Chondrocyte (in vitro differentiated cells): ENCODE data around the gene SDF4. TPM values are rescaled to one million over a fixed set of nuclear protein-coding genes. Genes with fewer than 3 reads are reported as not detected.
A peak's percentile ranks its signal among the peaks of the same experiment; 100 is the strongest.

Experiments
- DNase-seq: peaks from one replicate; pipeline ENCODE4 v3.0.0; 2021; ENCODE audit warnings: mixed read lengths, low spot score
- H3K27ac Mint-ChIP-seq: one replicate; pipeline ENCODE4 v1.8.0; 2021; ENCODE audit warnings: mild to moderate bottlenecking, moderate library complexity, mixed read lengths; ENCODE audit not compliant: unreplicated experiment
- H3K27me3 Mint-ChIP-seq: 2 replicates; pipeline ENCODE4 v1.8.0; 2021; ENCODE audit warnings: low read depth, mixed read lengths
- H3K36me3 Mint-ChIP-seq: 2 replicates; pipeline ENCODE4 v1.8.0; 2021; ENCODE audit warnings: low read depth, mixed read lengths
- H3K4me1 Mint-ChIP-seq: 2 replicates; pipeline ENCODE4 v1.8.0; 2021; ENCODE audit warnings: low read depth, mild to moderate bottlenecking, mixed read lengths
- H3K4me3 Mint-ChIP-seq: one replicate; pipeline ENCODE4 v1.8.0; 2021; ENCODE audit warnings: mild to moderate bottlenecking, moderate library complexity, mixed read lengths; ENCODE audit not compliant: unreplicated experiment
- H3K9me3 Mint-ChIP-seq: 2 replicates; pipeline ENCODE4 v1.8.0; 2021; ENCODE audit warnings: low read depth, mixed read lengths
- total RNA-seq: library from RNA; stranded (reverse); gene quantifications from 3 replicates; pipeline ENCODE4 v1.2.1, GENCODE V29; 2021
- TF ChIP-seq, protein P1 (sequence below): fragments of 200-600 bp; sonication (generic); IDR thresholded peaks from 2 replicates; pipeline ENCODE4 v1.5.0; 2021; ENCODE audit warnings: antibody characterized with exemption, mild to moderate bottlenecking, moderate library complexity

The SDF4 gene
- total RNA-seq, 1 donor from 2014 or later, result 164 TPM

DNA sequence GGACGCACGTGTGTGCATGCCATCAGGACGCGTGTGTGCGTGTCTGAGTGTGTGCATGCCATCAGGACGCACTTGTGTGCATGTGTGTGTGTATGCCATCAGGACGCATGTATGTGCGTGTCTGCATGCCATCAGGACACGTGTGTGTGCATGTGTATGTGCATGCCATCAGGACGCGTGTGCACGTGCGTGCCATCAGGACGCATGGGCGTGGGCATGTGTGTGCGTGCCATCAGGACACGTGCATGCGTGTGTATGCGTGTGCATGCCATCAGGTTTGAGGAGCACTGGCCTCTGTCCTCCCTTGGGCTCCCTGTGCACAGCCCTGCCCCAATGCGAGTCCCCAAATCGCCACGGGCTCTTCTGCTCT, 27.3 kb upstream of the SDF4 start:
- Mint-ChIP-seq H3K4me1 (peaks cover 7% of the 10 kb centered on the region), H3K4me3 (no peak overlapping the region), H3K9me3 (no peaks in the 10 kb centered on the region), H3K27ac (no peak overlapping the region), H3K27me3 (no peaks in the 10 kb centered on the region), H3K36me3 (peaks cover 27% of the 10 kb centered on the region)
- DNase-seq, result no peak
- TF ChIP-seq, protein P1, sequence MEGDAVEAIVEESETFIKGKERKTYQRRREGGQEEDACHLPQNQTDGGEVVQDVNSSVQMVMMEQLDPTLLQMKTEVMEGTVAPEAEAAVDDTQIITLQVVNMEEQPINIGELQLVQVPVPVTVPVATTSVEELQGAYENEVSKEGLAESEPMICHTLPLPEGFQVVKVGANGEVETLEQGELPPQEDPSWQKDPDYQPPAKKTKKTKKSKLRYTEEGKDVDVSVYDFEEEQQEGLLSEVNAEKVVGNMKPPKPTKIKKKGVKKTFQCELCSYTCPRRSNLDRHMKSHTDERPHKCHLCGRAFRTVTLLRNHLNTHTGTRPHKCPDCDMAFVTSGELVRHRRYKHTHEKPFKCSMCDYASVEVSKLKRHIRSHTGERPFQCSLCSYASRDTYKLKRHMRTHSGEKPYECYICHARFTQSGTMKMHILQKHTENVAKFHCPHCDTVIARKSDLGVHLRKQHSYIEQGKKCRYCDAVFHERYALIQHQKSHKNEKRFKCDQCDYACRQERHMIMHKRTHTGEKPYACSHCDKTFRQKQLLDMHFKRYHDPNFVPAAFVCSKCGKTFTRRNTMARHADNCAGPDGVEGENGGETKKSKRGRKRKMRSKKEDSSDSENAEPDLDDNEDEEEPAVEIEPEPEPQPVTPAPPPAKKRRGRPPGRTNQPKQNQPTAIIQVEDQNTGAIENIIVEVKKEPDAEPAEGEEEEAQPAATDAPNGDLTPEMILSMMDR, result no peak

DNA sequence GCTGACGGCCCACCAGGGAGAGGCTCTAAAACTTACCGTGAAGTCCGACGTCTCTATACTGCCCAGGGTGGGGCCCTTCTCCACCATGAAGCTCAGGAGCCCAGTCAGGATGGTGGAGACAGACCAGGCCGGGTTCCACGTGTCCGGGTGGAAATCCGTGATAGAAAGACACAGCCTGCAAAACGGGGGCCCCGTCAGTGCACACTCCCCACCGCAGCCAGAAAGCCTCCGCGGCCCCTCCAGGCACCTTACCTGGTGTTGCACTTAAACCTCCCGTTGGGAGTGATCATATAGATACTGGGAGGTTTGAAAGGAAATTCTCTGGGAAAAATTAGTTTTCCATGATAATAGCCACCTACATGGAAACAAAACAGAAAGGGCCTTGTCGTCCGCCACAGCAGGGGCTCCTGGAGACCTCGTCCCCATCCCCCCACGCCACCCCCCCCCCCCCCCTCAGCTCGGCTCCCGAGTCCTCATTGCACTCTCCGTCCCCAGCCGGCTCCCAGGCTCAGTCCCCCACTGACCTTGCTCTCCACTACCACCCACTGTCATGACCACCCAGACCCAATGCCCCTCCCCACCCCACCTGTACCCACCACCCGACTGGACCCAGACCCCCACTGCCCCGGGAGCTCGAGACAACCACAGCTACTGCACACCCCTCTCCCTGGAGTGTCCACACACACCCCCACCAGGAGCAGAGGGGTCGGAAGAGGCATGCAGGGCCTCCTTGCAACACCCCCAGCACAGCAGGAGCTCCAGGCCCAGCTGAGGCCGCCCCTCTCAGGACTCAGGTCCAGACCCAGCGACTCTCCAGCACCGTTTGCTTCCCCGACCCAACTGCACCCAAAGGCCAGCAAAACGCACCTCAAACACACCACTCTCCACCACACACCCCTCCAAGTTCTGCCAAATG, 25.4 kb upstream of the SDF4 start:
- H3K36me3 Mint-ChIP-seq, result peaks cover 27% of the 10 kb centered on the region
- no peak for DNase-seq
- TF ChIP-seq, protein P1, result no peak
- H3K27me3 Mint-ChIP-seq, result no peaks in the 10 kb centered on the region
- H3K4me3 Mint-ChIP-seq, result no peak overlapping the region
- no peaks in the 10 kb centered on the region for H3K9me3 Mint-ChIP-seq
- peak overlapping the region; percentile 50 for H3K27ac Mint-ChIP-seq
- peaks cover 5% of the 10 kb centered on the region for H3K4me1 Mint-ChIP-seq

DNA sequence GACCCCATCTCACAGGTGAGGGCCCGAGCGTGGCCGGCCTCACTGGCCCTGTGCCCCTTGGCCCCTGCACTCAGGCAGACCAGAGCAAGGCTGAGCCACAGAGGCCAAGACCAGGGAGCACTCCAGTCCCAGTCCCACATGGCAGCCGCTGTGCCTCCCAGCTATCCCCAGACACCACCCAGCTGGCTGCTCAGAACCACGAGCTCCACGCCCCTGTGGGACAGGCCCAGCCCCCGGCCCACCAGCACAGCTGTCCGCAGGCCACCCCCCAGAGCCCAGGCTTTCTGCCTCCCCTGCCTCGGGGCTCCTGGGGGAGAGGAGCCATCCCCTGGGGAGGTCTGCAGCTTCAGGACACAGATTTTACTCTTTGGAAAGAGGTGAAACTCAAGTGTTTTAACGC, 23.8 kb upstream of the SDF4 start:
- Mint-ChIP-seq H3K36me3 (peaks cover 22% of the 10 kb centered on the region), H3K4me1 (peaks cover 3% of the 10 kb centered on the region), H3K27ac (no peak overlapping the region), H3K27me3 (no peaks in the 10 kb centered on the region), H3K4me3 (no peak overlapping the region), H3K9me3 (no peaks in the 10 kb centered on the region)
- DNase-seq, result no peak
- TF ChIP-seq, protein P1, result no peak

DNA sequence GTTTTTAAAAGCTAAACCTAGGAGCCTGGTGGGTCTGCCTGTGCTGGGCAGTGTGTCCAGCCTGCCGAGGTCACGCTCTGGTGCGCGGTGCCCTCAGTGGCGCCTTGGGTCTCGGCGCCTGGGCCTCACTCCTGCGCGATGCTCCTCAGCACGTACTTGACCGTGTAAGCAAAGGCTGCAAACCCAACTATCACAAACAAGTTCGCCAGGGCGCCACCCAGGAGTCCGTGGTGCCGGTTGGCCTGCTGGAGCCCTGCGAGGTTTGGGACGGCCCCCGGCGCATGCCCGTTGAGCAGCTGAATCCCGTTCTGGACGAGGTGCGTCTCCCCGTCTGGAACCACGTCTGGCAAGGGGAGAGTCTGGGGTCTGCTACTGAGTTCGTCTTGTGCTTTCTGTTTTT, 23.3 kb upstream of the SDF4 start:
- Mint-ChIP-seq H3K36me3 (peaks cover 22% of the 10 kb centered on the region), H3K4me1 (peaks cover 3% of the 10 kb centered on the region), H3K9me3 (no peaks in the 10 kb centered on the region), H3K27ac (no peak overlapping the region), H3K27me3 (no peaks in the 10 kb centered on the region), H3K4me3 (no peak overlapping the region)
- TF ChIP-seq, protein P1, result no peak
- DNase-seq, result no peak

DNA sequence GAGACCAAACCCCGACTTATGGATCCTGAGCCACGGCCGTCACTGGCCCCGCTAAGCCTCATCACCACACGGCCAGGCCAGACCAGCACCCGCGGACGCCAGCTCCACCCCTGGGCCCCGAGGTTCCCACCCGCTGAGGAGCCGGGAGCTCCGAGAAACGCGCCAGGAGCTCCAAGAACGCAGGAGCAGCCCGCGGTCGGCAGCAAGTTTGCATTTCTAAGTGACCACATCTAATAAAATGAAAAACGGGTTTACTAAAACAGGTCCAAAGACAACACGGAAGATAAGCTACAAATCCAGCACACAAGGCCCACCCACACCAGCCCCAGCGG, 22.8 kb upstream of the SDF4 start:
- H3K4me3 Mint-ChIP-seq, result no peak overlapping the region
- H3K36me3 Mint-ChIP-seq, result peaks cover 18% of the 10 kb centered on the region
- peaks cover 3% of the 10 kb centered on the region for H3K4me1 Mint-ChIP-seq
- no peak for DNase-seq
- H3K27me3 Mint-ChIP-seq, result no peaks in the 10 kb centered on the region
- TF ChIP-seq, protein P1, result no peak
- H3K27ac Mint-ChIP-seq, result no peak overlapping the region
- H3K9me3 Mint-ChIP-seq, result no peaks in the 10 kb centered on the region
